Stimulated activated CD4-positive, alpha-beta T cell treated with anti-CD3 and anti-CD28 coated beads, TNF-alpha, amount 100 ng/mL, for 24 hours (primary cell): ENCODE measurements around the gene CDC42BPA.
A peak's percentile ranks its signal among the peaks of the same experiment; 100 is the strongest.
"Not testable (repeated sequence)": the region's sequence is repeated elsewhere in the genome, so short reads cannot be mapped to it uniquely, and the experiment has no call there.

Experiments used
- DNase-seq, 3 experiments: peaks; one replicate each; pipeline ENCODE4 v3.0.0-alpha.2; 2020; ENCODE audit warnings: low read depth in 3 of 3

The CDC42BPA gene, protein sequence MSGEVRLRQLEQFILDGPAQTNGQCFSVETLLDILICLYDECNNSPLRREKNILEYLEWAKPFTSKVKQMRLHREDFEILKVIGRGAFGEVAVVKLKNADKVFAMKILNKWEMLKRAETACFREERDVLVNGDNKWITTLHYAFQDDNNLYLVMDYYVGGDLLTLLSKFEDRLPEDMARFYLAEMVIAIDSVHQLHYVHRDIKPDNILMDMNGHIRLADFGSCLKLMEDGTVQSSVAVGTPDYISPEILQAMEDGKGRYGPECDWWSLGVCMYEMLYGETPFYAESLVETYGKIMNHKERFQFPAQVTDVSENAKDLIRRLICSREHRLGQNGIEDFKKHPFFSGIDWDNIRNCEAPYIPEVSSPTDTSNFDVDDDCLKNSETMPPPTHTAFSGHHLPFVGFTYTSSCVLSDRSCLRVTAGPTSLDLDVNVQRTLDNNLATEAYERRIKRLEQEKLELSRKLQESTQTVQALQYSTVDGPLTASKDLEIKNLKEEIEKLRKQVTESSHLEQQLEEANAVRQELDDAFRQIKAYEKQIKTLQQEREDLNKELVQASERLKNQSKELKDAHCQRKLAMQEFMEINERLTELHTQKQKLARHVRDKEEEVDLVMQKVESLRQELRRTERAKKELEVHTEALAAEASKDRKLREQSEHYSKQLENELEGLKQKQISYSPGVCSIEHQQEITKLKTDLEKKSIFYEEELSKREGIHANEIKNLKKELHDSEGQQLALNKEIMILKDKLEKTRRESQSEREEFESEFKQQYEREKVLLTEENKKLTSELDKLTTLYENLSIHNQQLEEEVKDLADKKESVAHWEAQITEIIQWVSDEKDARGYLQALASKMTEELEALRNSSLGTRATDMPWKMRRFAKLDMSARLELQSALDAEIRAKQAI (N-terminal part only)

DNA sequence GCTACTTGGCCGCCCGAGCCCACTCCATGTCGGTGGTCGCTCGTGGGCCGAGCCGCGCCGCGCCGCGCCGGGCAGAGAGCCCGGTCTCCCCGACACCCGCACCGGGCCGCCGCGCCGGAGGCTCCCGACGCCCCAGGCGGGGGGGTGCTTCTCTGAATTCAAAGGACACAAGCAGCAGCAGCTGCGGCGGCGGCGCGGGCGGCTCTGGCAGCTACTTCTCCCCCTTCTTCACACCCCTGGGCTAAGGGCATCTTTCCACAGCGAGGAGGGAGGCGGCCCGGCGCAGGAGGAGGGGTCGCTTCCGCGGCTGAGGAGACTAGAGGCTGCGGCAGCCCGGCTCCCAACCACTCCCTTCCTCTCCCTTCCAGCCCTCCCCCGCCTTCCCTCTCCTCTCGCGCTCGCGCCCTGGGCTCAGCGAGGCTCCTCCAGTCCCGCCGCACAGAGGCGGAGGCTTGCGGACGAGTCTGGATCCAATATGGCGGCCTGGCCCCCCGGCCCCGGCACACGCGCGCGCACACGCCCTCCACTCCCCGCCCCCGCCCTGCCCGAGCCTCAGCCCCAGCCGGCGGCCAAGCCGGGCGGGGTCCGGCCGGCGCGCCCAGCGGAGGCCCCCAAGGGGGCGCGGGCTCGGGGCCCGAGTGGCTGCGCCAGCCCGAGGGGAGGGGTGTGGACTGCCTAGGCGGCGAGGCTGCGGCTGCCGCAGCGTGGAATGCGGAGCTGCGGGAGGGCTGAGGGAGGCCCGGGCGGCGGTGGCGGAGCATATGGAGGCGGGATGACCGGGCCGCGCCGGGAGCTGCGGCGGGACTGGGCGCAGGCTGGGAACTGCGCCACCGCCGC lies at the start of gene CDC42BPA:
Gene CDC42BPA, minus strand, starts transcription at position 477 of the 837 bp plus-strand sequence. CDS start 1,310 bp downstream, outside the sequence.
- peak in 1 of 3 experiments; percentile 31 for DNase-seq

DNA sequence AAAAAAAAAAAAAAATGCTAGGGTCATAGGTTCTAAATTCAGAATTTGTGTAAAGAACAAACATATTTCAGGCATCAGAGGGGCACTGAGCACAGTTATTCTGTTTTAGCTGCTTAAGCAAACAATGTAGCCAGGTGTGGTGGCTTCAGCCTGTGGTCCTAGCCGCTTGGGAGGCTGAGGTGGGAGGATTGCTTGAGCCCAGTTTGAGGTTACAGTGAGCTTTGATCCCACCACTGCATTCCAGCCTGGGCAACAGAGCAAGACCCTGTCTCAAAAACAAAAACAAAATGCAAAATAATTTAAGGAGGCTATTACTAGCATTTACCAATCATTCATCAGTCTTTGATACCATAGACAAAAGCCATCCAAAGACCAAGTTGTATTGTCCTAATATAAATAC lies 49.7 kb upstream of the CDC42BPA start:
- DNase-seq, result no peak

DNA sequence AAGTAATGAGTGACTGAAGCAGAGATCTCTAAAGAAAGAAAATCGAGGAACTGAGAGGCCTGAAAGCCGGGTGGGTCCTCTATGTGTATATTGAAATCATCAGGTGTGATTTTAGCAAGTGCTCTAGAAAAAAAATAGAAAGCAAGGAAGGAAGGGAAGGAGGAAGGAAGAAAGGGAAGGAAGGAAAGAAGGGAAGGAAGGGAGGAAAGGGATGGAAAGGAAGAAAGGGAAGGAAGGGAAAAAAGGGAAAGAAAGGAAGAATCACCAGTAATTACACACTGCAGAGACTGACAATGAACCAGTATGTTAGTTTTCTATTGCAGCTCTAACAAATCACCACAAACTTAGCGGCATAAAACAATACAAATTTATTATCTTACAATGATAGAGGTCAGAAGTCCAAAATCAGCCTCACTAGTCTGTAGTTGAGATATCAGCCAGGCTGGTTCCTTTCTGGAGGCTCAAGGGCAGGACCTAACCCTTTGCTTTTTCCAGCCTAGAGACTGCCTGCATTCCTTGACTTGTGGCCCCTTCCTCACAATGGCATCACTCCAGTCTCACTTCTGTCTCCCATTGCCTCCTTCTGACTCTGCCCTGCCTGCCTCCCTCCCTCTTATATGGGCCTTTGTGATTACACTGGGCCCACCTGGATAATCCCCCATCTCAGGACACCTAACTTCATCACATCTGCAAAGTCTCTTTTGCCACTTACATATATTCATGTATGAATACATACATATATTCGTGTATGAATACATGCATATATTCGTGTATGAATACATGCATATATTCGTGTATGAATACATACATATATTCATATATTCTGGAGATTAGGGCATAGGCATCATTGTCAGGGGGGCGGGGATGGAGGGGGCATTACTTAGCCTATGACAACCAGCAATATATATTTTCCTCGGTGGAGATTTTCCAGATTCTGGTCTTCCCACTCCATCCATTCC lies 47.5 kb upstream of the CDC42BPA start:
- DNase-seq, result no peak

DNA sequence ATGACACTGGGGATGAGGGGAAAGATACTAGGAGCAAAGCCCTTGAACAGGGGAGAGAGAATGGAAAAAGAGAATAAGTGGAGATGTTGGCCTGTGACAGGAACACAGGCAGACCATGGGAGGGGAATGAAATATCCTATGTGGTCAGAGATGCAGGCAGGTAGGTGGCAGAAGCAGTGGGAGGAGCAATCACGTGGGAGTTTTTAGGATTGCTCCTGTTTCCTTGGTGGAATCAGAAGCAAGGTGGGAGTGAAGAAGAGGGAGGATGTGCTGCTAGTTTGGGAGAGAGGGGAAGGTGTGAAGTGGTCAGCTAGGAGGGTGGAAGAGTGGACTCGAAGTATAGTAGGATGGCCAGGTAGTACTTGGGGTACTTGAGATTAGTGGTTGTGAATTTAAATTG lies 46.4 kb upstream of the CDC42BPA start:
- no peak for DNase-seq

DNA sequence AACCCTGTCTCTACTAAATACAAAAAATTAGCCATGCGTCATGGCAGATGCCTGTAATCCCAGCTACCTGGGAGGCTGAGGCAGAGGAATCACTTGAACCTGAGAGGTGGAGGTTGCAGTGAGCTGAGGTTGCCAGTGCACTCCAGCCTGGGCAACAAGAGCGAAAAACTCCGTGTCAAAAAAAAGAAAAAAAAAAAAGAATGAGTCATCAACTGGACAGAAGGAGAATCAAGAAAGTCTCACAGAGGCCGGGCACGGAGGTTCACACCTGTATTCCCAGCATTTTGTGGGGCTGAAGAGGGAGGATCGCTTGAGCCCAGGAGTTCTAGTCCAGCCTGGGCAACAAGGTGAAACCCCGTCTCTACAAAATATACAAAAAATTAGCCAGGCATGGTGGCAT lies 45.5 kb upstream of the CDC42BPA start:
- no peak for DNase-seq

- DNase-seq, result no peak
These were observed 43.7 kb upstream of the CDC42BPA start for GRCh38 chr1:227362039-227362438.

- no peak for DNase-seq
These were observed 39.6 kb upstream of the CDC42BPA start for GRCh38 chr1:227357927-227358302.

- DNase-seq, result no peak
These were observed 39.1 kb upstream of the CDC42BPA start for GRCh38 chr1:227357171-227357926.

GRCh38 chr1:227356620-227357146 lies 38.4 kb upstream of the CDC42BPA start:
- DNase-seq, result no peak

DNA sequence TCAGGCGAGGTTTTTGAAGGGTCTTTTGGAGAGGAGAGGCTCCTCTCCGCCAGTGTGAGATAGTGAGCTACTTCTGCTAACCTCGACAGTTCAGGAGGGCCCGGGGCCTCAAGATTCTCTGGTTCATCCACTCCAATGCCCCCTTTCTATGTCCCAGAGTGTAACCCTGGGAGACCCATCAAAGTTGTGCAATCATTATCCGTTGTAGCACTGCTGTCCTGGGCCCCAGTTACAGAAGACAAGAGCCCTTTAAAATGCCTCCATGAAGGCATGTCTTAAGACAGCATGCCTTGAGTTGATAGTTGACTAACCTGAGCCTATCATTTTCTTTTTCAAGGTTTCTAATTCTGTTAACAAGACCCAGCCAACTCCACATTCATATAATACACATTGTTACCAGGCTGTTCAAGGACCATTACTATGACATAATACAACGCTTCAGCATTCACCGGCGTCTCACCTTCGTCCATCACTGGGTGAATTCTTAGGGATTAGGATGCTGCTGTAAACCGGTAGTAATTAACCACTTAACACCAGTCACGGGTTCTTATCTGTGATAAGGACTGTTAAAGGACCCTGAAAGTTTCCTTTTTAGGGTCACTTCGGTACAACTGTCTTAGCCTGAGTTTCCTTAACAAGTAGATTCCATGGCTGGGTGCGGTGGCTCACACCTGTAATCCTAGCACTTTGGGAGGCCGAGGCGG lies 37.4 kb upstream of the CDC42BPA start:
- no peak for DNase-seq

- no peak for DNase-seq
These were observed 34.9 kb upstream of the CDC42BPA start for GRCh38 chr1:227353186-227353585.

GRCh38 chr1:227352164-227352563 lies 33.9 kb upstream of the CDC42BPA start:
- DNase-seq, result not testable (repeated sequence)

GRCh38 chr1:227351443-227351842 lies 33.2 kb upstream of the CDC42BPA start:
- no peak for DNase-seq

DNA sequence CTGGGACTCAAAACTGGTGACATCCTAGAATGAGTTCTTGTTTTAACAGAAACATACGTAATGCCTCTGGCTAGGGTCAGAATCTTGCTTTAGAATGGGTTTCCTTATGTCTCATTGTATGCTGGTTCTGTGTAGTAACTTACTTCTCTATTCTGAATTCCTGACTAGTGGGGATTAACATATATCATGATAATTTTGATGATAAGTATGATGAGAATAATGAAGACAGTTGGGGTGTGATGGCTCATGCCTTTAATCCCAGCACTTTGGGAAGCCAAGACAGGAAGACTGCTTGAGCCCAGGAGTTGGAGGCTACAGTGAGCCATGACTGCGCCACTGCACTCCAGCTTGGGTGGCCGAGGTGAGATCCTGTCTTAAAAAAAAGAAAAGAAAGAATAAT lies 31.7 kb upstream of the CDC42BPA start:
- no peak for DNase-seq

GRCh38 chr1:227343727-227344551 lies 25.6 kb upstream of the CDC42BPA start:
- DNase-seq, result no peak

- DNase-seq, result no peak
These were observed 24.9 kb upstream of the CDC42BPA start for GRCh38 chr1:227343206-227343605.

- no peak for DNase-seq
These were observed 24.0 kb upstream of the CDC42BPA start for GRCh38 chr1:227342075-227342829.
